HG03571 (cell line): ENCODE results near the gene CLDN19.
"Not testable (repeated sequence)": the region's sequence is repeated elsewhere in the genome, so short reads cannot be mapped to it uniquely, and the experiment has no call there.

Experiments used
- ATAC-seq: cut with Tn5 transposase; IDR thresholded peaks from one replicate; pipeline ENCODE4 v1.9.1; 2021; ENCODE audit not compliant: unreplicated experiment

CLDN19 gene

DNA sequence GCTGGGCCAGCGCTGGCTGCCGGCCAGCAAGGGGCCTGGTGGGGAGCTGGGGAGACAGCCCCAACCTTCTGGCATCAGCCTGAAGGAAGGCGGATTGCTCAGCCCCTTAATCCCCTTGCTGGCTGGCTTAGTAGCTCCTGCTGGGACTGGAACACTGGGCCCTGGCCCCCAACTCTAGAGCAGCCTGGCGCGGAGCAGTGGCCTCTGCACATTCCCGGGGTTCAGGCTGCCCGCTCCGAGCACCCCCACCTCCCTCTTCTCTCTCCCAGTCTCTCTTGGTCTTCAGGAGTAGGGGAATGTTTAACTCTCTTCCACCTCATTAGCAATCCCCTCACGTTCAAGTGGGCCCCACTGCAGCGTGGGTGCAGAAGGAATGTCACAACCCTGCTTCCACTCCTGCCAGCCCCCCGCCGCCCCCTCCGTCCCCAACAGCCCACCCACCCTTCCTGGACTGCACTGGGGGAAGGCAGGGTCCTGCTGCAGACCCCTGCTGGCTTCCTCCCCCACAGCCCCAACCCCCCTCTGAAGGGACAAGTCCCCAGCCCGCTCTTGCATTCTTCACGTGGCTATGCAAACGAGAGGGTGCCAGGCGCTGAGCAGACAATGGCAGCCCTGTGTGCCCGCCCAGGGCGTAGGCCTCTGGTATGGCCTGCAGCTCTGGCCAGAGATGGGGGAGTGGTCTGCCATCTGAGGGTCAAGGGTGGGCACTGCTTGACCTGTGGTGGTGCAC lies 980 bp upstream of the CLDN19 start:
- no peak for ATAC-seq

DNA sequence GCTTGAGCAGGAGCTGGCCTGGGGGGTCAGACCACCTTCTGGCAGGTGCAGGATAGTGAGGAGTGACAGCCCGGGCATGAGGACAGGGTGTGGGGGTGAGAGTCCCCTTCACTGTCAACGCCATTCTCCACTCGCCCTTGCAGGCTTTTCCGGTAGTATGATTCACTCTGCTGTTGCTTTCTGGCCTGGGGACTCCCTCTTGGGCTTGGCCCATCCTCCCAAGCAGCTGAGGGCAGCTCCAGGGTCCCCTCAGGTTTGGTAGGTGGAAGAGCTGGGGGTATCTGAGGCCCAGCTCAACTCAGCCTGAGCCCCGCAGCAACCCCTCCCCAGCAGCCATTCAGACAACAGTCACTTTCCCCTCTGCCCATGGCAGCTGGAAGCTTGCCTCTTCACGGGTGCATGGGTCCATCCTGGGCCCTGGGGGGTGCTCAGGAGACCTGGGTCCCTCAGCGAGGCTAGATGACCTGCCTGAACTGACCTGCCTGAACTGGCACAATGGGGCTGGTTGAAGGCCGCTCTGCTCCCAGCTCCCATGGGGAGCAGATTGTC lies 1.3 kb downstream of the CLDN19 start:
- ATAC-seq: no peak

DNA sequence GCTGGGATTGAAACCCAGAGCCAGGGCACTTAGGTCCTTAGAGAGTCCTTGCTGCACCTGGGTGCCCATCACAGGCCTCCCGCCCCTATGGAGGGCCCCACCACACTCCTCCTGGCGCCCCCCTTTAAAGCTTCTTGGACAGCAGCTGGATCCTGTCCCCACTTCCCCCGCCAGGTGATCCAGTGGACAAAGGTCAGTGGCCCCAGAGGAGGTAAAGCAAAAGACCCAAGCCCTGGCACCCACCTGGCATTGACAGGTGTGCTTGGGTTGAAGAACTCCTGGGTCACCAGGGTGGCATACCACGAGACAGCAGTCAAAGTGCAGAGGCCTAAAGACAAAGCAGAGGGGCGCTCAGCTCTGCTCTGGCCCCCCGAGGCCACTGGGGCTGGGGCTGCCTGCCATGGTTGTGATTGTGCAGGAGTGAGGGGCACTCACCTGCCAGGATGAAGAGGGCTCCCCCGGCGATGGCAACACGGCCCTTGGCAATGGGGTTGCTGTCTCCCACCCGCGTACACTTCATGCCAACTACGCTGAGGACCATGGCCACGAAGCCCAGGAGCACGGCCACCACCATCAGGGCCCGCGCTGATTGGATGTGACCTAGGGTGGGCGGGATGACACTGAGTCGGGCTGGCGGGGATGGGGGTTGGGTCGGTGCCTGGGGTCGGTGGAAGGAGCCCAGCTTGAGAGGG lies 1.9 kb downstream of the CLDN19 start:
- no peak for ATAC-seq

DNA sequence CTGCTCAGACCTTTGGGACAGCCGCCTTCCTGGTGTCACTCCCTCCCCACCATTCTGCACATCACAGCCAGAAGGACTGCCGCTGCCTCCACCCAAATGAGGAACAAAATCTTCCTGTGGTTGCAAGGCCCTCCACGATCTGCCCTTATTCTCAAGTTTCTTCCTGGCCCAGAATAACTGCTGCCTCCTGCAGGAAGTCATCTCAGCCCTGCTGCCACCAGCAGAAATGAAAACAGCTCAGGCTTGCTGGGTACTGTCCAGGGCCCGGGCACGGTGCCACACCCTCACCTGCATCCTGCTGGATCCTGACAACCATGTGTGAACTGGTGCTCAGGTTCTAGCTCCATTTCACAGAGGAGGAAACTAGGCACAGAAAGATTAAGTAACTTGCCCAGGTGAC lies 2.8 kb downstream of the CLDN19 start:
- no peak for ATAC-seq

DNA sequence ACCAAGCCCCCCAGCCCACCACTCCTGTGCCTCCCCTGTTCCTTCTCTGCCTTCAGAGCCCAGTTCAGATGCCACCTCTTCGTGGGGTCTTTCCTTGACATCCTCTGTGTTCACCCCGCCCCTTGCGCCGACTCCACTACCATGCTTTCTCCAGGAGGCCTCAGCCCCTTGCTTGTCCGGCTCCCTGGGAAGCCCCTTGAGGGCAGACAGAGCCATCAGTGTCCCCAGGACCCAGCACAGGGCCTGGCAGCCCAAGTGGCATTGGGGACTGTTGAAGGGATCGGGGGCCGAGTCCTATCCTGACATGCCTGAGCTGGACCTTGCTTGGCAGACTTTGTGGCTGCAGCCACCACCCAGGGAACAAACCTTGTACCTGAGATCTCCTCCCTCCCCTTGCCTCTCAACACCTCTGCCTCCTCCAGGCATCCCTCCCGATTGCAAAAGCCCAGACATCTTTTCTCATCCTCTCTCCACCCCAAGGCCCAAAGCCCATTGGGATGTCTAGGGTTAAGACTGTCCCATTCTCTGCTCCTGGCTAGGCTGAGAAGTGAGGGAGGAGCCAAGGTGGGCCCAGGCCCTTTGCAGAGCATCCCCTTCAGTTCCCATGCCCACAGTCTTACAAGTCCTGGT lies 3.4 kb downstream of the CLDN19 start:
- no peak for ATAC-seq

DNA sequence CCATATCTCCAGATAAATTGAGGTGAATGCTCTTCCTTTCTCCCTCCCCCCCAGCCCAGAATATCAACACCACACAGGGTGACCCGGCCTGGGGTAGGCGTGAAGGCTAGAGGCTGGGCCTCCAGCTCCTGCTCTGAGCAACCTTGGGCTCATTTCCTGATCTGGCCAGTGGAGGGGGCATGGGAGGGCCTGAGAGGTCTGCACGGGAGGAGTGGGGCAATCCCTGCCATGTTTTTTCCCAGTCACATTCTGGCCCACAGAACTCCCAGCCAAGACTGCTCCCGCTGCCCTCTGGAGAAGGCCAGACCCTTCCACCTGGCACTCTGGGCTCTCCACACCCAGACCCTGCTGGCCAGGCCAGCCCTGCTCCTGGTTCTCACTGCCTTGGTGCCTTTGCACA lies 3.9 kb downstream of the CLDN19 start:
- ATAC-seq: no peak

DNA sequence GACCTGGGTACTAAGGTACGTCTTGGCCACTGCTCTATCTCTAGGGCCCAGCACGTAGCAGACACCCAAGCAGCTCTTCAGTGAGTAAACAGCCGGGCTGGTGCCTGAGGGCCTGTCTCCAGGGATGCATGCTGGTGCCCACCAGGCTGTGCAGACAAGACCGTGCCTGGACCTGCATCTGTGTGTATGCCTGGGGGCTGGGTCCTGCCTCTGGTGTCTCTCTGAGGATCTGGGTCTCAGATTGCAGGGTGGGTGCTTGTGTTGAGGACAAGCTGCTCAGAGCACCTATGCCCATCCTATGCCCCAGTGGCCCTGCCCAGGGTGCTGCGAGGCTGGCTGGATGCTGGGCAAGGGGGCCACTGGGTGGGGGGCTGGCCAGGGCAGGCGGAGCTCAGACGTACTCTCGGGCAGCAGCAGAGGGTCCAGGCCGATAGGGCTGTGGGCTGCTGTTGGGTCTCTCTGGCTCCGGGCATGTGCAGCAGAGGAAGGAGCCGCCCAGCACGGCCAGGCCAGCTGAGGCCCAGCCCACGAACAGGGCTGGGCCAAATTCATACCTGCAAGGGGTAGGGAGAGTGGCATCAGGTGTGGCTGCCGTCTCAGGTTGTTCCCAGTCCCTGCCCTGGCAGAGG lies 4.4 kb downstream of the CLDN19 start:
- ATAC-seq: no peak

DNA sequence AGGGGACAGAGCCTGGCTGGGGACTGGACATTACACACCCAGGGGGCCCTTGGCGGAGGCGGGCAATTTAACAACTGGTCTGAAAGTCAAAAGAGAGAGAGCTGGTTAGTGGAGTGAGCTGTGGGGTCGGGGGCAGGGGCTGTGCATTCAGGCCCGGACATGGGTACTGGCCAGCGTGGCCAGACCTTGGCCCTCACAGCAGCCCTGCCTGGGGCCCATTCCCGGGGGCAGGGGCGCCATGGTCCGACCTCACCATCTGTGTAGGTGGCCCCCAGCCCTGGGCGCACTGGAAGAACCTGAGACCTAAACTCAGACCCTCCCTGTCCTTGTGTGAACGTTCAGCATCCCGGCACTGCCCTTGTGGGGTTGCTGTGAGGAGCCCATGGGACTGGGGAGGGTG lies 5.0 kb downstream of the CLDN19 start:
- no peak for ATAC-seq

DNA sequence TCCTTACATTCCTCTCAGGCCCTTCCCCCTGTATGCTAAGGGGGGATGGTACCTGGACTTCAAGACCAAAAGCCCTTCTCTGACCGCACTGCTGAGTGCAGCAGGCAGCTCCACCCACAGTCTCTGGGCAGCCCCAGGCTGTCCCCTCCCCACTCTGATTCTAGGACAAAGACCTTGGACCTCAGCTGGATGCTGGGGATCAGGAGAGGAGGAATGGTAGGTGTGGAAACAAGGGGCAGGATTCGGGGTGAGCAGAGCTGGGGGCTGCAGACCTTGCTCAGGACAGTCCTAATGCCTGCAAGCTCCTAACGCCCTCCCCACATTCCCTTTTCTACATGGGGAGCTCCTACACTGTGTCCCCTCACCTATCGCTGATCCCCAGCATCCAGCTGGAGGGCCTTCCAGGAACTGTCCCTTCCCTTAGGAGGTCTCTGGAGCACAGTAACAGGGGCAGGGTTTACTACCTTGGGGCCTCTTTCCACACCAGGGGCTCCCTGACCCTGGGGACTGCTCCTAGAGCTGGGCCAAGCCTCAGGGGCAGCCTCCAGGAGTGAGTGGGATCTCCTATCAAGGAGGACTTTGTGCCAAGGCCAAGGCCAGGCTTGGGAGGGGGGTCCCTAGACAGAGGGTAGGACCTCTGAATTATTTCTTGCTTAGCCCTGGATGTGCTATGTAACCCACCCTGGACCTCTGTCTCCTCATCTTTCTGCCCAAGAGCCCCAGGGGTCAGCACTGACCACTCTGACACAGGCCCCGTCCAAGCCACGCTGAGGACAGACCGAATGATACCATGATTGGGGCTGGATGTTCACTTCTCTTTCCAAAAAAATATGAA lies 5.6 kb downstream of the CLDN19 start:
- ATAC-seq: no peak

DNA sequence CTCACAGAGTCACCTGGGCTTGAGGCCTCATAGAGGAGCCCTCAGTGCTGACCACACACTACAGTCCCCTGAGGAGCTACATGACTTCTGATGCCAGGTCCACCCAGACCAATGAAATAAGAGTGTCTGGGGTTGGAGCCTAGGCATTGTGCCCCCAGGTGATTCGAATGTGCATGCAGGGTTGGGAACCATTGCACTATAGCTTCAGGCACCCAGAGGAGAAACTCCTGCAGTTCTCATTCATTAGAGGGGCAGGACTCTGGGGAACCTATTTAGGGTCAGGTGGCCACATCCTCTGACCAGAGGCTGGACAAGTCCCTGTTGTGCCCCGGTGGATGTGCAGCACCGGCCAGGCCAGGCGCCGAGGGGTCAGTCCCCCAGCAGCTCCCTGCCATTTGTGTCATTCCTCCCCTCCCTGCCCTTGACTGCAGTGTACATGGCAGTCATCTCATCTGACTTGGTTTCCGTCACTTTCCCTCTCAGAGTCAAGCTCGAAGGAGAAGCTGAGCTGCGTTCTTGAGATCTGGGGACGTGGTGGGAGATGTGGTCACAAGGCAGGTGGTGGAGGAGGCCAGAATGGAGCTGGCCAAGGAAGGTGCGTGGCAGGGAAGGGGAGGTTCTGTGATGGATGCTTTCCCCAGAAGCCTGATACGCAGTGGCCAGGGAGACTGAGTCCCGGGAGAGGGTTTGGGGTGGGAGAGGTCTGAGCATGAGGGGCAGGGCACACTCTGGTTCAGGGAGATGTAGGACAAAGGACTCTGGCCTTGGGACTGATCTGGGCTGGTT lies 6.4 kb downstream of the CLDN19 start:
- no peak for ATAC-seq

DNA sequence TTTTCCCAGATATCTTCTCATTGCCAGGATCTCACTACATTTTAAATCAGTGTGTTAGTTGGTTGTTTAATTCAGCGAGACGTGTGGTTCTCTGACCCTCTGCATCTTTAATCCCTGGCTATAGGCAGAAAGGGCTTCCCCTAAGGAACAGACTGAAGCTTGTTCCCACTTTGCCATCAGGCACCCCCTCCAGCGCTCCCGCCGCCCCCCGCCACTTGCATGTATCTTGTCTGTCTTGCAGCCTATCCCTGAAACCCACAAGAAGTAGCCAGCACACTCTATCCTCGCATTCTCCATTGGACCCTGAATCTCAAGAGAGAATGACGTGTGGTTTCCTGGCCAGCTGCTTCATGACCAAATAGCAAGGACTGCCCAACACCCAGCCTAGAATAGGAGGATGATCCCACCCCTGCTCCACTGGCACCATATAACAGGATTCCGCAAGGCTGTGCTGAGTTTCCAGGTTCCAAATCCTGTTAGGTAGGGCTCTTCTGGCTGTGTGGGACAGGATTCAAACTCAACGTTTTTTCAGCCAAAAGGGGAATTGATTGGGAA lies 7.8 kb downstream of the CLDN19 start:
- no peak for ATAC-seq

DNA sequence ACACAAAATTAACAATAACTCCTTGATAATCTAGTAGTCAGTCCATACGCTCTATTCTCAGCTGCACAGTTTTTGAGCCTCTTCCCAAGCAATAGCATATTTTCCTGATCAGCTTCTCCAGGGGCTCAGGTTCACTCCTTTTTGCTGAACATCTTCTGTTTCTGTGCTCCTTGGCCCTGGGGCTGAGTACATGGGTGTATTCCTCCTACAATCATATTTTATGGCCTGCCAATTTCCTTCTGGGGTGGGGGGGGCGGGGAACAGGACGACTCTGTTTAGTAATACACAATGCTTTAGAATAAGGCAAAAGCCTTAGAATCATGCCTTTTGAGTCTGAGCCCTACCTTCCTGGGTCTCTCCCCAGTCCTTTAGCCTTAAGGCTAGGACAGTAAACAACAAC lies 8.5 kb downstream of the CLDN19 start:
- no peak for ATAC-seq

DNA sequence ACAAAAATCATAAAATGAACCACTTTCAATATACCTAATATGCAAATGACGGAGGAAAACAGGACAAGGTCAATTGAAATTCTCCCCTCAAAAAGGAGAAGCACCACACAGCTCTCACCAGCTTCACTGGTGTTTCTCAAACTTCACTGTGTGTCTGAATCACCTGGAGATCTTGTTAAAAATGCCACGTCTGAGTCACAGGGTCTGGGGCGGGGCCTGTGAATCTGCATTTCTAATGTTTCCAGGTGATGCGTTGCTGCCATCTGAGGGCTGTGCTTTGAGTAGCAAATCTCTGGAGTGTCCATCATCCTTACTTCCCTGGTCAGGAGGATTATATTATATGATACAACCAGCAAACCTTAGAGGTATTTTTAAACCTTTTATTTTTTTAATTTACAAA lies 9.0 kb downstream of the CLDN19 start:
- ATAC-seq: no peak

DNA sequence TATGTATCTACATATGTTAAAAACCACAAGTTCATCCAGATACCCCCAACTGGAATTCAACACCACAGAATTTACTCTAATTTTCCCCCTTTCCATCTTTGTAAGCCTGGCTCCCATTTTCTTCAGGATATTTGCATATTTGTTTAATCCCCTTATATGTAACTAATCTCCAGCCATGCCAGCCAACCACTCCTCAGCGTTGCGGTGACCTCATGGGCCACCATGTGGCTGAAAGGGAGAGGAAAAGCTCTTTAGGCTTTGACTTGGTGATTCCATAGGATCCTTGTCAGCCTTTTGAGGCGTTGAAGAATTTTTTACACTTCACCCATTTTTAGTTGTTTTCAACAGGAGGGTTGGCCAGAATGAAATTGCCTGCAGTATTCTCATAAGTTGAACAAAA lies 10.0 kb downstream of the CLDN19 start:
- no peak for ATAC-seq

DNA sequence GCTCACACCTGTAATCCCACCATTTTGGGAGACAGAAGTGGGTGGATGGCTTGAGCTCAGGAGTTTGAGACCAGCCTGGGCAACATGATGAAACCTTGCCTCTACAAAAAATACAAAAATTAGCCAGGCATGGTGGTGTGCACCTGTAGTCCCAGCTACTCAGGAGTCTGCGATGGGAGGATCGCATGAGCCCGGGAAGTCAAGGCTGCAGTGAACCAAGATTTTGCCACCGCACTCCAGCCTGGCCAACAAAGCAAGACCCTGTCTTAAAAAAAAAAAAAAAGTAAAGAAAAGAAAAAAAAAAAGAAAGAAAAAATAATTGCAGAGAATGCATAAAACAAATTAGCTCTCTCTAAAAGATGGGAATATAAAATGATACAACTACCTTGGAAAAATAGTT lies 14.2 kb downstream of the CLDN19 start:
- ATAC-seq: not testable (repeated sequence)

DNA sequence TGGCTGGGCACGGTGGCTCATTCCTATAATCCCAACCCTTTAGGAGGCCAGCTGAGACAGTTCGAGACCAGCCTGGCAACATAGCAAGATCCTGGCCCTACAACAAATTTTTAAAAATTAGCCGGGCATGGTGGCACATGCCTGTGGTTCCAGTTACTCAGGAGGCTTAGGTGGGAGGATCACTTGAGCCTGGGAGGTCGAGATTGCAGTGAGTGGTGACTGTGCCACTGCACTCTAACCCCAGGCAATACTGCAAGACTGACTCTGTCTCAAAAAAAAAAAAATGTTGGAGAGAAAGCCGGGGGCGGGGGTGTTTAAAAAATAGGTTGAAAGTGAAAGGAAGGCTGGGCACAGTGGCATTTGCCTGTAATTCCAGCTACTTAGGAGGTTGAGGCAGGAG lies 16.5 kb downstream of the CLDN19 start:
- ATAC-seq: no peak

DNA sequence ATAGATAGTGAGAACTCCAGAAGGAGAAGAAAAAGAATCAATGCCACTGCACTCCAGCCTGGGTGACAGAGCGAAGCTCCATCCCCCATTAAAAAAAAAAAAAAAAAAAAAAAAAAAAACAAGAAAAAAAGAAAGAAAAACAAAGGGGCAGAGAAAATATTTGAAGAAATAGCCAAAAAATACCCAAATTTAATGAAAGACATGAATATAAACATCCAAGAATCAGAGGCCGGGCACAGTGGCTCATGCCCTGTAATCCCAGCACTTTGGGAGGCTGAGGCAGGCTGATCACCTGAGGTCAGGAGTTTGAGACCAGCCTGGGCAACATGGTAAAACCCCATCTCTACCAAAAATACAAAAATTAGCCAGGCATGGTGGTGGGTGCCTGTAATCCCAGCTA lies 17.6 kb downstream of the CLDN19 start:
- ATAC-seq: not testable (repeated sequence)

DNA sequence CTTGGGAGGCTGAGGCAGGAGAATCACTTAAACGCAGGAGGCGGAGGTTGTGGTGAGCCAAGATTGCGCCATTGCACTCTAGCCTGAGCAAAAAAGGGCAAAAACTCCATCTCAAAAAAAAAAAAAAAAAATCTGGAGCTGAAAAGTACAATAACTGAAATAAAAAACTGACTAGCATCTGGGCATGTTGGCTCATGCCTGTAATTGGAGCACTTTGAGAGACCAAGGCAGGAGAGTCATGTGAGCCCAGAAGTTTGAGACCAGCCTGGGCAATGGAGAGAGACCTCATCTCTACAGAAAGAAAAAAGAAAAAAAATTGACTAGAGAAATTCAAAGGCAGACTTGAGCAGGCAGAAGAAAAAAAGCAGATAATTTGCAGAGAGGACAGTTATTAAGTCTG lies 18.1 kb downstream of the CLDN19 start:
- ATAC-seq: no peak

DNA sequence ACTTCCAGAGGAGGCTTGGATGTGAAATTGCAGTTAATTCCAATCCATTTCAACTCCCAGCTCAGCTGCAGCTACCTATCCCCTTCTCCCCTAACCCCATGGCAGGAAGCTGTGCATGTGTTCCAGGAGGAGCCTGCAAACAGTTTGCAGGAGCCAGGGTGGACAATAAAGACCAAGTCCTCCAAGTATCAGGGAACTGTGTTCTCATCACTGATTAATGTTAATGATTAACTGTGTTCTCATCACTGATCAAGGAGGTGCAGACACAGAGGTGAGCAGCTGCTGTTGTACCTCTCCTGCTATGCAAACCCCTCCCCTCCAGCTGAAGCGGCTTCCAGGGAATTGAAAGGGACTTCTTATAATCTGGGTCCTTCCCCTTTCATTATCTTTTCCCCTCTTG lies 19.2 kb downstream of the CLDN19 start:
- no peak for ATAC-seq

DNA sequence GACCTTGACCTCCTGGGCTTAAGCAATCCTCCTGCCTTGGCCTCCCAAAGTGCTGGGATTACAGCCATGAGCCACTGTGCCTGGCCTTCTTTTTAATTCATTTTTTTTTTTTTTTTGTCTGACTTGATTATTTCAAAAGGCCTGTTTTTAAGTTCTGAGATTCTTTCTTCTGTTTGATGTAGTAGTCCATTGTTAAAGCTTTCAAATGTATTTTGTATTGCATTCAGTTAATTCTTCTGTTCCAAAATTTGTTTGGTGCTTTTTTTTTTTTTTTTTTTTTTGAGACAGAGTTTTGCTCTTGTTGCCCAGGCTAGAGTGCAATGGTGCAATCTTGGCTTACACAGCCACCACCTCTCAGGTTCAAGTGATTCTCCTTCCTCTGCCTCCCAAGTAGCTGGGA lies 25.6 kb downstream of the CLDN19 start:
- ATAC-seq: not testable (repeated sequence)
